ENCODE data around the gene OIT3.
A peak's percentile ranks its signal among the peaks of the same experiment; 100 is the strongest.

OIT3 gene

GRCh38 chr10:72855129-72855528 is 38.4 kb upstream of the OIT3 start:
- ChIA-PET CTCF (interaction anchor here (0.6 kb wide), 1 partner anchor 264 kb away, joined by 3 read pairs; no protein-coding TSS in a partner anchor), POLR2A (no interaction called here)
- no peak overlapping the region for H3K4me3 ChIP-seq (ENCODE audit: low read depth, low read length)
- no peak for TF ChIP-seq CTCF (IDR thresholded peaks at IDR 0.05; ENCODE audit: insufficient read depth, low read length, missing control alignments)
- DNase-seq (ENCODE audit: low read depth, low spot score): no peak

- no peak overlapping the region for H3K4me3 ChIP-seq (ENCODE audit: low read depth, low read length)
- CTCF ChIA-PET: interaction anchor here (0.6 to 0.8 kb wide), 2 partner anchors 10 to 265 kb away, joined by 3 read pairs; no protein-coding TSS in a partner anchor
- no peak for TF ChIP-seq CTCF (IDR thresholded peaks at IDR 0.05; ENCODE audit: insufficient read depth, low read length, missing control alignments)
- POLR2A ChIA-PET: interaction anchor here (0.6 kb wide), 1 partner anchor 164 kb away, joined by 3 read pairs; the partner anchor contains the start of gene MCU
- no peak for DNase-seq (ENCODE audit: low read depth, low spot score)
Observed at GRCh38 chr10:72855790-72856189, 37.7 kb upstream of the OIT3 start.

- no peak overlapping the region for H3K4me3 ChIP-seq (ENCODE audit: low read depth, low read length)
- CTCF ChIA-PET: no interaction called here
- TF ChIP-seq CTCF (IDR thresholded peaks at IDR 0.05; ENCODE audit: insufficient read depth, low read length, missing control alignments): no peak
- POLR2A ChIA-PET: no interaction called here
- no peak for DNase-seq (ENCODE audit: low read depth, low spot score)
Observed at GRCh38 chr10:72858067-72858466, 35.5 kb upstream of the OIT3 start.

- no peak for TF ChIP-seq CTCF (IDR thresholded peaks at IDR 0.05; ENCODE audit: insufficient read depth, low read length, missing control alignments)
- no peak for DNase-seq (ENCODE audit: low read depth, low spot score)
- H3K4me3 ChIP-seq (ENCODE audit: low read depth, low read length): no peak overlapping the region
- ChIA-PET CTCF (no interaction called here), POLR2A (no interaction called here)
Observed at GRCh38 chr10:72862957-72863356, 30.6 kb upstream of the OIT3 start.

GRCh38 chr10:72875250-72876055 is 18.1 kb upstream of the OIT3 start:
- TF ChIP-seq CTCF (IDR thresholded peaks at IDR 0.05; ENCODE audit: insufficient read depth, low read length, missing control alignments): peak; percentile 24
- DNase-seq (ENCODE audit: low read depth, low spot score): no peak
- H3K4me3 ChIP-seq (ENCODE audit: low read depth, low read length): no peak overlapping the region
- CTCF ChIA-PET: interaction anchor here (0.7 to 6.6 kb wide), 14 partner anchors 9 to 534 kb away, joined by 3 to 44 read pairs (median 3); partner anchors contain the start of gene DNAJB12
- POLR2A ChIA-PET: interaction anchor here (0.6 kb wide), 1 partner anchor 229 kb away, joined by 4 read pairs; no protein-coding TSS in a partner anchor

- TF ChIP-seq CTCF (IDR thresholded peaks at IDR 0.05; ENCODE audit: insufficient read depth, low read length, missing control alignments): no peak
- ChIA-PET POLR2A (no interaction called here), CTCF (no interaction called here)
- no peak overlapping the region for H3K4me3 ChIP-seq (ENCODE audit: low read depth, low read length)
- DNase-seq (ENCODE audit: low read depth, low spot score): no peak
Observed at GRCh38 chr10:72879245-72879644, 14.3 kb upstream of the OIT3 start.
